ENCODE measurements around the gene PDXK.
A peak's percentile ranks its signal among the peaks of the same experiment; 100 is the strongest.

Gene PDXK

DNA sequence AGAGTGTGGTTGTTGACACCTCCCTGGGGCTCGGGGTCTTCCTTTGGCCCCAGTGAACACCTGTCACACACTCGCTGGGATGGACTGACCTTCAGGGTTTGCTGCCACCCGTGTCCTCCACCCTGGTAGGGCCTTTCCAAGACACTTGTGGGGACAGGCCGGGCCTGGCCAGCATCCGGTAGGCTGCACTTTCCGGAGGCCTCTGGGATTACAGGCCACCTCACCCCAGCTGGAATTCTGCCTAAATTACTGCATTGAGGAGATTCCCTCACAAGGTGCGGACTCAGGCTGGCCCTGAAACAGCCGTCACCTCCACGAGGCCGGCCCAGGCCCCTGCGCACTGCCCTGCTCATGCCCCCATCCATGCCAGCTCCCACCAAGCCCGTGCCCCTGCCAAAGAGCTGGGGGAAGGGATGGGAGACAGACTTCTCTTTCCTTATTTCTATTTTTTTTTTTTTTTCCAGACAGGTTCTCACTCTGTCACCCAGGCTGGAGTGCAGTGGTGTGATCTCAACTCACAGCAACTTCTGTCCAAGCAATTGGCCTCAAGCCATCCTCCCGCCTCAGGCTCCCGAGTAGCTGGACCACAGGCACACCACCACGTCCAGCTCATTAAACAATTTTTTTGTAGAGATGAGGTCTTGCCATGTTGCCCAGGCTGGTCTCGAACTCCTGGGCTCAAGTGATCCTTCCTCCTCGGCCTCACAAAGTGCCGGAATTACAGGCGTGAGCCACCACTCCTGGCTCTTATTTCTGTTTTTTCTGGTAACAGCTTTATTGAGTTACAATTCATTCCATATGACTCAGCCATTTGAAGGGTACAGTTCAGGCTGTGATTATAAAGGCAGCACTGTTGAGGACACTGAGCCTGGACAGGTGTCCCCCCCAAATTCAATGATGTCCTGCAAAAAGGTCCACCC, 45.9 kb downstream of the PDXK start:
- DNase-seq: no peak

GRCh38 chr21:43766734-43767497, 48.0 kb downstream of the PDXK start:
- DNase-seq: no peak

DNA sequence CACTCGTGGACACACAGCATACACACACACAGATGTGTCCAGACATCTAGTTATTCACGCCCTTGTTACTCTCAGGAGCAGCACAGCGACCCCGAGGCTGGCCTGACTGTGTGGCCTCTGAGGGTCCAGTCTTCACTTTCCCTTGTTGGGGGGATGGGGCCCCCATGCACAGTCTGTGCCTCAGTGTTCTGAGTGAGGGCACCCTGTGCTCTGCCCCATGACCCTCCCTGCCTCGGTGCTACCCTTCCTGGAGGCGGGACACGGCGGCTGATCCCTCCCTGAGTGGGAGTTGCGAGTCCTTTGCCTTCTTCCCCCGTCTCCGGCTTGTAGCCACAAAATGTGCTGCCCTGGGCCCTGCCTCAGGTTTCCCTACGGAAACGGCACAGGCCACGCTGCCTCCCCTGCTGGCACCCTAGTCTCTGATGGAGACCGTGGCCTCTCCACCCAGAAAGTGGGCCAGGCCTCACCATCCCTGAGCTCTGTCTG, 48.6 kb downstream of the PDXK start:
- no peak for DNase-seq

GRCh38 chr21:43767984-43768867, 49.3 kb downstream of the PDXK start:
- no peak for DNase-seq

DNA sequence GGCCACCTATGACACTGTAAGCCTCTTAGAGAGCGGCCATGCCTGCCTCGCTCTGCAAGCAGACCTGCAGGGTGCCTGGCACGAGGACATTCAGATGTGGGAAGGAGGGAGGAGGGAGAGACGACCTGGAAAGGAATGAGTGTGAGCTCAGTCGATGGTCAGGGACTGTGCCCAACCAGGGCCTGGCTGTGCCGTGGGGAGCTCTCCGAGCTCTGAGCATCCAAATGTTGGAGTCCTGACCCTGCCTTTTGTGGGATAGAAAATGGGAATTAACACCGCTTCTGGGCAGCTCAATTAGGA, 49.9 kb downstream of the PDXK start:
- no peak for DNase-seq

DNA sequence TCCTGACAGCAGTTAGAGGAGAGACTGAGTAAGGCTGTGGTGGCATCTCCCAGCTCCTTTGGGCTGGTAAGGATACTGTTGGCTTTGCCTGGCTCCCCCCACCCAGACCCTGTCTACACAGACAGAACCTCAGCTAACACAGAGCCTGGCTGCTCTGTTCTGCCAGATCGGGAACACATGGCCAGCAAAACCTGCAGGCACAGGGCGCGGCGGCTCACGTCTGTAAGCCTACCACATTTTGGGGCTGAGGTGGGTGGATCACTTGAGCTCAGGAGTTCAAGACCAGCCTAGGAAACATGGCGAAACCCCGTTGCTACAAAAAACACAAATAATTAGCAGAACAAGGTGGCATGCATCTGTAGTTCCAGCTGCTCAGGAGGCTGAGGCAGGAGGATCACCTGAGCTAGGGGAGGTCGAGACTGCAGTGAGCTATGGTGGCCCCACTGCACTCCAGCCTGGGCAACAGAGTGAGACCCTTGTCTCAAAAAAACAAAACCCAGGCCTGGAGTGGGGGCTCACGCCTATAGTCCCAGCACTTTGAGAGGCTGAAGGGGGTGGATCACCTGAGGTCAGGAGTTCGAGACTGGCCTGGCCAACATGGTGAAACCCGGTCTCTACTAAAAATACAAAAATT, 50.5 kb downstream of the PDXK start:
- DNase-seq: no peak

DNA sequence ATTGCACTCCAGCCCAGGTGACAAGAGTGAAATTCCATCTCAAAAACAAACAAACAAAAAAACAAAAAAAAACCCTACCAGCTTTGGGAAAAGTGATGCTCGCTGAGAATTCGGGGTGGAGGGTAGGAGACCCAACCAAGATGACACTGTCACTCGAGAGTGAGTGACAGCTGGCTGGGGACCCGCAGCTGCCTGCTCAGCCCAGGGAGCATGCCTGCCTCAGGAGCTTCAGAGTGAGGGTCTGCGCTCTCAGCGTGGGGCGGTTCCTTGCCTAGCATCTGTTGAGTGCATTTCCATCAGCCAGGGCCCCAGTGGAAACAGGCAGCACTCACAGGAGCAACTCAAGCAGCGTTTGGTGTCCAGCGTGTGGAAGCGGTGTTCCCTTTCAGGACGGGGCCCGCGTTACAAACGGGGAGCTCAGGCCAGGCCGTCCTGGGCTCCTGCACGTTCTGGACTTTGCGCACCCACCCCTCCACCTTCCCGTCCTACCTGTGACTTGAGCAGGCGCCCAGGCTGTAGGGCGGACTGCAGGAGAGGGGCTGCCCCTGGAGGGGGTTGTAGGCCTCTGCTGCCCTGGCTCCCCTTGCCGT, 51.2 kb downstream of the PDXK start:
- no peak for DNase-seq

- no peak for DNase-seq
Observed at GRCh38 chr21:43771199-43771675, 52.3 kb downstream of the PDXK start.

- no peak for DNase-seq
Observed at GRCh38 chr21:43771698-43772424, 52.9 kb downstream of the PDXK start.

- DNase-seq: no peak
Observed at GRCh38 chr21:43772425-43772821, 53.5 kb downstream of the PDXK start.

- no peak for DNase-seq
Observed at GRCh38 chr21:43774163-43774562, 55.2 kb downstream of the PDXK start.

DNA sequence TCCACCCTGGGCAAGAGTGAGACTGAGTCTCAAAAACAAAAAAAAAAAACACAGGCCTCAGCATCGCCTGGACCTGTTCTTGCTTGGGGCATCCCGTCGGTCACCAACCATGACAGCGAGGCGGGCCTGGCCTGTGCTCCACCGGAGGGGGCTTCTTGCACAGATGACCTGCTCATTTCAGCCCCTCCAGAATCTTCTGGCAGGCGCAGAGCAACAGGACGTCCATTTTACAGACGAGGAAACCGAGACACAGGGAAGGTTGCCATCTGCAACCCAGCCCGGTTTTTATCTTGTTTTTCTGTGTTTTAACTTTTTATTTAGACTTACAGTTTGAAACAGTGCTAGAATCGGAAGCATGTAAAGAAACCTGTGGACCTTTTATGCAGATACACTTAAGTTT, 56.3 kb downstream of the PDXK start:
- DNase-seq: no peak

DNA sequence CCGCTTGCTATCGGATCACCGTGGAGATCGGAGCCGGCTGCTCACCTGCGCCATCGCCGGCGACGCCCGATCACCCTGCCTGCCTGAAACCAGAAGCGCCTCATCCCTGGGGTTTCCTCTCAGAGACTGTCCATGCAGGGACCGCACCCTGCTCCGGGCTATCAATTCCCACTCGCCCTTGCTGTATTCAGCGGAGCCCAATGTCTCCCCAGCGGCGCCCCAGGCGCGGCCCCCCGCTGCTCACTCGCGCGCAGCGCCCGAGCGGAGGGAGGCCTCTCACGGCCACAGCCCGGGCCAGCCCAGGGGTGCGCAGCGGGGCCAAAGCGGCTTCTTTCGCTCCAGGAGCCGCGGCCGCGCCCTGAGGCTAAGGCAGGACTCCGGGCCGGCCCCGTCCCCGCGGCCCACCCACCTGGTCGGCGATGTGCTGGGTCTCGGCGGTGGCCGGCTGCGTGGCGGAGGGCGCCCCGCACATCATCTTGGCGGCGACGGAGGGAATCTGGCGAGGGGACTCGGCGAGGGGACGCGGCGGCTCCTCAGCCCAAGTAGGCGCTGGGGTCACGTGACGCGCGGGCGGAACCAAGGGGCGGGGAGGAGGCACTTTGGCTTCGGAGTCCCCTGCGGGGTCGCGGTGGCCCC, 57.0 kb downstream of the PDXK start, which contains the start of gene CSTB:
TSS of gene CSTB (minus strand) at position 514 of the 636 bp plus-strand sequence. CDS start at position 475, 39 bp downstream.
- peak in 1 of 2 experiments; percentile 86 for DNase-seq

- DNase-seq: no peak
Observed at GRCh38 chr21:43777953-43778352, 59.0 kb downstream of the PDXK start.

GRCh38 chr21:43778469-43779335, 59.8 kb downstream of the PDXK start:
- DNase-seq: no peak

DNA sequence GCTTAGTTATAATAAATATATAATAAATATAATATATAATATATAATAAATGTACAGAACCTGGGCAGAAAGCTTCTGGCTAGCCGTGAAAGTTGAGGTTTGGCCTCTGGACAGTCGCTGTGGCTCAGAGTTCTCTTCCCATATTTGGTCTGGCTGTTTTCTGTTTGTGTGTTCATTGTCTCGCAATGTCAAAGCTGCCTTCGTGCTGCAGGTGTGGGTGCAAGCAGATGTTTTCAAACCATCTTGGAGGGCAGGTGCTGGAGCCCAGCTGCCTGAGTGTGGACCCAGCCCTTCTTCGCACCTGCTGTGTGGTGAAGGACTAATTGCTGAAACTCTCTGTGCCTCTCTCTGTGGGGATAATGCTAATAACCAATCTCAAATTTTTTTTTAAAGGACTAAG, 60.7 kb downstream of the PDXK start:
- no peak for DNase-seq

DNA sequence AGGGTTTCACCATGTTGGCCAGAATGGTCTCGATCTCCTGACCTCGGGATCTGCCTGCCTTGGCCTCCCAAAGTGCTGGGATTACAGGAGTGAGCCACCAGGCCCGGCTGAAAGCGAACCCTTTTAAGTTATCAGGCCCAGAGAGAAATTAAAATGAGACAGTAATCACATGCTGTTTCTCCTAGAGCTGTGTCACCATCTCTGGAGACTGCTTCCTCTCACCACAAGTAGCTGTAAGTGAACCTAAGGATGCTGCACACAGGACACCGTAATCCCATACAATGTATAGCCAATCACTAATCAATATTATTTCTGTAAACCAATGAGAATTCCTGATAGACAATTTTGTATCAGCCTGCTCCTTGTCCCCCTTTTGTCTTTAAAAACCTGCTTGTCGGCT, 62.9 kb downstream of the PDXK start:
- no peak for DNase-seq

- DNase-seq: no peak
Observed at GRCh38 chr21:43782431-43783097, 63.6 kb downstream of the PDXK start.

GRCh38 chr21:43783098-43783700, 64.3 kb downstream of the PDXK start:
- no peak for DNase-seq
